Stomach (tissue), 9 donors: ENCODE results near the gene MYH9. TPM values are rescaled to one million over a fixed set of nuclear protein-coding genes. Genes with fewer than 3 reads are reported as not detected.

Source experiments
- DNase-seq, 2 donors: peaks; one replicate each; pipeline versions ENCODE4 v3.0.0 to v3.0.0-alpha.2; 2013 to 2019
- H3K27ac ChIP-seq, 5 donors: fragments of 200-600 bp in 4 of 5; sonication (generic) in 4 of 5; one replicate each; pipeline ENCODE4 v1.5.1; 2013 to 2019; ENCODE audit warnings: mild to moderate bottlenecking in 1 of 5, moderate library complexity in 1 of 5
- H3K27me3 ChIP-seq, 3 donors: fragments of 200-600 bp; sonication (generic); one replicate each; pipeline ENCODE4 v1.5.1; 2017 to 2019; ENCODE audit warnings: mixed run types in 1 of 3
- H3K36me3 ChIP-seq, 4 donors: fragments of 200-600 bp; sonication (generic); 1 replicate in 3 of 4; 2 replicates in 1 of 4; pipeline ENCODE4 v1.5.1; 2016 to 2019
- H3K4me1 ChIP-seq, 4 donors: fragments of 200-600 bp; sonication (generic); one replicate each; pipeline ENCODE4 v1.5.1; 2016 to 2019
- H3K4me3 ChIP-seq, 4 donors: fragments of 200-600 bp; sonication (generic) in 3 of 4; one replicate each; pipeline ENCODE4 v1.5.1; 2016 to 2019; ENCODE audit warnings: mild to moderate bottlenecking in 1 of 4
- H3K9me3 ChIP-seq, 4 donors: fragments of 200-600 bp; sonication (generic); one replicate each; pipeline ENCODE4 v1.5.1; 2016 to 2019
- CTCF ChIP-seq, 7 experiments: fragments of 450-650 bp in 4 of 7; fragments of 200-600 bp in 3 of 7; sonication (generic) in 3 of 7; IDR thresholded peaks; one replicate each; pipeline ENCODE4 v1.5.1; 2016 to 2019; ENCODE audit warnings: antibody characterized with exemption in 7 of 7, control low read depth in 2 of 7, mild to moderate bottlenecking in 1 of 7
- EP300 ChIP-seq: sonication (generic); formaldehyde crosslinking; IDR thresholded peaks from one replicate; pipeline ENCODE4 v1.6.1; 2017; ENCODE audit warnings: antibody characterized with exemption
- POLR2A ChIP-seq, 4 donors: fragments of 450-650 bp; IDR thresholded peaks; one replicate each; pipeline ENCODE4 v1.6.1; 2016; ENCODE audit warnings: antibody characterized with exemption in 4 of 4, control low read depth in 2 of 4, mild to moderate bottlenecking in 1 of 4, moderate library complexity in 1 of 4
- POLR2AphosphoS5 ChIP-seq, 3 donors: sonication (generic); formaldehyde crosslinking; IDR thresholded peaks; one replicate each; pipeline ENCODE4 v1.6.1; 2016; ENCODE audit warnings: antibody characterized with exemption in 3 of 3
- WGBS, 5 donors: extraction: QIAGEN DNeasy Blood & Tissue Kit in 3 of 5; methylation state at CpG; one replicate each; pipeline versions ENCODE4 v1.1.5 to v1.1.7; 2013 to 2018; 5-methylcytosine and 5-hydroxymethylcytosine counted together
- intact Hi-C: fragments of 100-400 bp; cut with DNase I; formaldehyde crosslinking; loops from one replicate; pipeline ENCODE4 v1.15.1; 2023; ENCODE audit warnings: low total_unique reads
- polyA plus RNA-seq, 3 donors: library from polyadenylated mRNA; stranded (reverse); fragments of 200-250 nt; gene quantifications; one replicate each; pipeline ENCODE4 v1.2.3, GENCODE V29; 2013
- total RNA-seq, 5 donors: library from RNA; depleted of rRNA; stranded (reverse); fragments of >200 nt; gene quantifications; one replicate each; pipeline versions ENCODE4 v1.1.0 to v1.2.3, GENCODE V29; 2014 to 2016
- donor health status: healthy with polysubstance abuse.
- donor health status: Bipolar disorder and iron deficiency.
- donor health status: healthy.

Gene MYH9
- total and polyA plus RNA-seq, 8 donors, result 46.7 to 620 (median 197) TPM

- intact Hi-C loops, result no loop called here
- 33 to 66% (median 52%) methylated on average over 17 to 21 of the region's 21 CpGs for WGBS, 5 donors
Measured at GRCh38 chr22:36323855-36324331, 63.9 kb downstream of the MYH9 start.

DNA sequence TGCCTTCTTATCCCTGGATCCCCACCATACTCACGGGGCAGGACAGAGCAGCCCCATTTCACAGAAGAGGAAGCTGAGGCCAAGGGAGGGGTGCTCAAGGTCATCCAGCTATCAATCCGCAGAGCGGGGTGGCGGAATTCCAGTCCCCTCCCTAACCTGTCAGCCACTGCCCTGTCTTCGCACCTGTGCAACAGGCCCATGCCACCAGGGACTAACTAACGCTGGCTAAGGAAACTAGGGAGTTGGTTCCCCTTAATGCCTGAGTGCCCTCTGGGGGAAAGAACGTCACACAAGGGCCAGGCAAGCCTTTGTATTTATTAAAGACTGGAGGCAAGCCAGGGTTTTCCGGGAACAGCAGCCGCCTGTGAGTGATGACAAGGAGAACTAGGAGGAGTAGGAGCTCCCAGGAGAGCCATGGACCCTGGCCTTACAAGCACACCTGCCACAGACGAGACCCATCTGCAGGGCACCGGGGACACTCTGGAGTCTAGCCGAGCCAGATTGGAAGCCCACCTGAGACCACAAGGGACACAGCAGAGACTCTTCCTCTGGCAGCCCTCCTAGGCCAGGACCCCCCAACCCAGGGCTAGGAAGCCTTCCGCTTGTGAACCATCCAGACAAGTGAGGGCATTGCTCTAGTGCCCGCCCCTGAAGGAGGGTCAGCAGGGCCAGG lies 64.4 kb downstream of the MYH9 start:
- H3K4me1 ChIP-seq, result peaks cover 52 to 69% (median 58%) of the 10 kb centered on the region in 4 donors
- peak overlapping the region; percentile 73 to 100 (median 95) for H3K27ac ChIP-seq
- H3K4me3 ChIP-seq, result no peak overlapping the region
- intact Hi-C loops, result no loop called here
- H3K36me3 ChIP-seq, result peaks cover 80 to 98% (median 92%) of the 10 kb centered on the region in 4 donors
- H3K27me3 ChIP-seq, result no peaks in the 10 kb centered on the region
- 29 to 47% (median 42%) methylated on average over 12 to 14 of the region's 14 CpGs for WGBS, 5 donors
- peak; percentile 73 to 82 for DNase-seq
- peak in 1 of 7 experiments; percentile 20 for TF ChIP-seq CTCF (IDR thresholded peaks at IDR 0.05)
- TF ChIP-seq EP300, result peak; percentile 90
- TF ChIP-seq POLR2A (IDR thresholded peaks at IDR 0.05), result no peak
- TF ChIP-seq POLR2AphosphoS5 (IDR thresholded peaks at IDR 0.05), result peak; percentile 56 to 88 (median 84)
- no peaks in the 10 kb centered on the region for H3K9me3 ChIP-seq

More at GRCh38 chr22:36323855-36324331, 63.9 kb downstream of the MYH9 start:
- DNase-seq, result peak in 1 of 2 donors; percentile 58
- Histone ChIP-seq H3K4me1 (peaks cover 58 to 75% (median 64%) of the 10 kb centered on the region in 4 donors), H3K9me3 (no peaks in the 10 kb centered on the region), H3K36me3 (peaks cover 74 to 92% (median 87%) of the 10 kb centered on the region in 4 donors), H3K4me3 (no peak overlapping the region), H3K27me3 (no peaks in the 10 kb centered on the region), H3K27ac (peak overlapping the region; percentile 73 to 100 (median 95))
- TF ChIP-seq POLR2AphosphoS5 (IDR thresholded peaks at IDR 0.05), result peak in 2 of 3 donors; percentile 28 to 33
- no peak for TF ChIP-seq CTCF (IDR thresholded peaks at IDR 0.05)
- no peak for TF ChIP-seq EP300
- TF ChIP-seq POLR2A (IDR thresholded peaks at IDR 0.05), result no peak

- H3K9me3 ChIP-seq, result no peaks in the 10 kb centered on the region
- peaks cover 85 to 100% (median 95%) of the 10 kb centered on the region in 4 donors for H3K36me3 ChIP-seq
- peaks cover 45 to 61% (median 50%) of the 10 kb centered on the region in 4 donors for H3K4me1 ChIP-seq
- H3K27ac ChIP-seq, result peak overlapping the region in 4 of 5 donors; percentile 95 to 100 (median 95)
- TF ChIP-seq EP300, result no peak
- no peak for TF ChIP-seq CTCF (IDR thresholded peaks at IDR 0.05)
- TF ChIP-seq POLR2AphosphoS5 (IDR thresholded peaks at IDR 0.05), result no peak
- no peak for TF ChIP-seq POLR2A (IDR thresholded peaks at IDR 0.05)
- no peak overlapping the region for H3K4me3 ChIP-seq
- H3K27me3 ChIP-seq, result no peaks in the 10 kb centered on the region
- intact Hi-C loops, result no loop called here
- WGBS, 5 donors, result 78 to 86% (median 82%) methylated on average over 9 to 11 of the region's 11 CpGs
- no peak for DNase-seq
Measured at GRCh38 chr22:36322602-36322915, 65.2 kb downstream of the MYH9 start.

DNA sequence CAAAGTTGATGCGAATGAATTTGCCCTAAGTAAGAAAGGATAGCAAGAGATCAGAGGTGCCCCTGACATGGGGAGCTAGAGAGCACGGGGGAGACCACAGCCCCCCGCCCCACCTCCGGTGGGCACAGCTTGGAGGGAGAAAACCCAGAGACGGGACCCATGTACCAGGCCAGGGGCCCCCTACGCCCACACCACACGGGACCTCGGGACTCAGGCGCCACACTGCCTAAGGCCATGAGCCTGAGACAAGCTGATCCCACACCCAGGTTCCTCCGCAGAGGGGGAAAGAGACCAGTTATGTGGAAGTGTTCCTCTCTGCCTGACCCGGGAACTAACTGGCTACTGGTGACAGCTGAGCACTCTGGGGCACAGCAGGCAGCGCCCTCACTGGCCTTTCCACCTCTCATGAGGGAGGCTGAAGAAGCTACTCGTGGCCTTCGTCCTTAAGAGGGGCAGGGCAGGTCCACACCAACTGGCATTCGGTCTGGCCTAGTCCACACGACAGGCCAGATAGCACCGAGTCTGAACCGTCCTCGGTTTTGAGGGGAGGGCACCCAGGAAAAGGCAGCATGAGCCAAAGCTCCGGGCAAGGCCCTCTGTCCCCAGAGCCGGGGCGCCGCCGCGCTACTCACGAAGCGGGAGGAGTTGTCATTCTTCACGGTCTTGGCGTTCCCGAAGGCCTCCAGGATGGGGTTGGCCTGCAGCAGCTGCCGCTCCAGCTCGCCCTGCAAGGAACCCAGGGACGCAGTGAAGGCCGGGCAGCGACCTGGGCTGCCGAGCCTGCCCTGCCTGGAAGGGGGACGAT lies 65.8 kb downstream of the MYH9 start:
- DNase-seq, result no peak
- no peaks in the 10 kb centered on the region for H3K9me3 ChIP-seq
- WGBS, 5 donors, result 88 to 95% (median 91%) methylated on average over 20 to 37 of the region's 37 CpGs
- H3K4me1 ChIP-seq, result peaks cover 42 to 56% (median 45%) of the 10 kb centered on the region in 4 donors
- TF ChIP-seq POLR2A (IDR thresholded peaks at IDR 0.05) (no peak), EP300 (no peak), POLR2AphosphoS5 (IDR thresholded peaks at IDR 0.05) (no peak), CTCF (IDR thresholded peaks at IDR 0.05) (no peak)
- intact Hi-C loops, result no loop called here
- H3K4me3 ChIP-seq, result no peak overlapping the region
- peaks cover 90 to 100% (median 95%) of the 10 kb centered on the region in 4 donors for H3K36me3 ChIP-seq
- no peaks in the 10 kb centered on the region for H3K27me3 ChIP-seq
- H3K27ac ChIP-seq, result peak overlapping the region; percentile 10 to 100 (median 95)
